ENCODE measurements around the gene SYTL5.

SYTL5 gene

GRCh38 chrX:38086451-38087215 lies 80.3 kb downstream of the SYTL5 start:
- in situ Hi-C loops (cut with MboI; ENCODE audit: low sequenced_read_pairs), result no loop called here

GRCh38 chrX:38087594-38087993 lies 81.2 kb downstream of the SYTL5 start:
- in situ Hi-C loops (cut with MboI; ENCODE audit: low sequenced_read_pairs), result no loop called here

GRCh38 chrX:38089173-38089982 lies 83.0 kb downstream of the SYTL5 start:
- in situ Hi-C loops (cut with MboI; ENCODE audit: low sequenced_read_pairs), result no loop called here

GRCh38 chrX:38095971-38096529 lies 89.7 kb downstream of the SYTL5 start:
- in situ Hi-C loops (cut with MboI; ENCODE audit: low sequenced_read_pairs), result no loop called here

GRCh38 chrX:38099688-38100087 lies 93.3 kb downstream of the SYTL5 start:
- in situ Hi-C loops (cut with MboI; ENCODE audit: low sequenced_read_pairs), result no loop called here

- in situ Hi-C loops (cut with MboI; ENCODE audit: low sequenced_read_pairs), result no loop called here
Observed at GRCh38 chrX:38102240-38102639, 95.9 kb downstream of the SYTL5 start.

- in situ Hi-C loops (cut with MboI; ENCODE audit: low sequenced_read_pairs), result no loop called here
Observed at GRCh38 chrX:38102875-38103274, 96.5 kb downstream of the SYTL5 start.

GRCh38 chrX:38103857-38104812 lies 97.8 kb downstream of the SYTL5 start:
- in situ Hi-C loops (cut with MboI; ENCODE audit: low sequenced_read_pairs), result no loop called here

- in situ Hi-C loops (cut with MboI; ENCODE audit: low sequenced_read_pairs), result no loop called here
Observed at GRCh38 chrX:38105216-38105725, 98.9 kb downstream of the SYTL5 start.

GRCh38 chrX:38106991-38107655 lies 100.8 kb downstream of the SYTL5 start:
- in situ Hi-C loops (cut with MboI; ENCODE audit: low sequenced_read_pairs), result no loop called here

GRCh38 chrX:38108364-38108763 lies 102.0 kb downstream of the SYTL5 start:
- in situ Hi-C loops (cut with MboI; ENCODE audit: low sequenced_read_pairs), result no loop called here

- in situ Hi-C loops (cut with MboI; ENCODE audit: low sequenced_read_pairs), result no loop called here
Observed at GRCh38 chrX:38109042-38109898, 102.9 kb downstream of the SYTL5 start.

- in situ Hi-C loops (cut with MboI; ENCODE audit: low sequenced_read_pairs), result no loop called here
Observed at GRCh38 chrX:38110231-38110630, 103.9 kb downstream of the SYTL5 start.

GRCh38 chrX:38111196-38111595 lies 104.8 kb downstream of the SYTL5 start:
- in situ Hi-C loops (cut with MboI; ENCODE audit: low sequenced_read_pairs), result no loop called here

- in situ Hi-C loops (cut with MboI; ENCODE audit: low sequenced_read_pairs), result no loop called here
Observed at GRCh38 chrX:38112566-38112965, 106.2 kb downstream of the SYTL5 start.

- in situ Hi-C loops (cut with MboI; ENCODE audit: low sequenced_read_pairs), result no loop called here
Observed at GRCh38 chrX:38116706-38117105, 110.4 kb downstream of the SYTL5 start.

GRCh38 chrX:38117485-38117884 lies 111.1 kb downstream of the SYTL5 start:
- in situ Hi-C loops (cut with MboI; ENCODE audit: low sequenced_read_pairs), result no loop called here

GRCh38 chrX:38124000-38124399 lies 117.6 kb downstream of the SYTL5 start:
- in situ Hi-C loops (cut with MboI; ENCODE audit: low sequenced_read_pairs), result no loop called here

- in situ Hi-C loops (cut with MboI; ENCODE audit: low sequenced_read_pairs), result no loop called here
Observed at GRCh38 chrX:38126179-38126578, 119.8 kb downstream of the SYTL5 start.

Data from HL-60/S4 (cell line).